GM23248 (cell line): ENCODE data around the gene PRH1. TPM values are rescaled to one million over a fixed set of nuclear protein-coding genes. Genes with fewer than 3 reads are reported as not detected.

Experiments used
- DNase-seq: peaks from one replicate; pipeline ENCODE4 v3.0.0-alpha.2; 2015
- H2AFZ ChIP-seq: fragments of 200-600 bp; sonication (generic); 2 replicates; pipeline ENCODE4 v1.6.1; 2016; ENCODE audit warnings: antibody characterized with exemption
- H3F3A ChIP-seq: fragments of 200-600 bp; sonication (generic); 2 replicates; pipeline ENCODE4 v1.6.1; 2016; ENCODE audit warnings: mild to moderate bottlenecking, antibody characterized with exemption, mixed run types; ENCODE audit not compliant: insufficient read depth
- H3K27ac ChIP-seq: fragments of 200-600 bp; sonication (generic); 2 replicates; pipeline ENCODE4 v1.5.1; 2016; ENCODE audit warnings: mild to moderate bottlenecking
- H3K27me3 ChIP-seq: fragments of 200-600 bp; sonication (generic); replicated peaks from 2 replicates; pipeline ENCODE4 v1.6.1; 2016; ENCODE audit warnings: mild to moderate bottlenecking; ENCODE audit not compliant: insufficient read depth
- H3K36me3 ChIP-seq: fragments of 200-600 bp; sonication (generic); 2 replicates; pipeline ENCODE4 v1.6.1; 2016; ENCODE audit warnings: low read depth, mild to moderate bottlenecking
- H3K4me1 ChIP-seq: fragments of 200-600 bp; sonication (generic); 2 replicates; pipeline ENCODE4 v1.6.1; 2016; ENCODE audit warnings: mild to moderate bottlenecking; ENCODE audit not compliant: insufficient read depth
- H3K4me2 ChIP-seq: fragments of 200-600 bp; sonication (generic); one replicate; pipeline ENCODE4 v1.6.1; 2016; ENCODE audit warnings: mild to moderate bottlenecking; ENCODE audit not compliant: unreplicated experiment
- H3K4me3 ChIP-seq: fragments of 200-600 bp; sonication (generic); 2 replicates; pipeline ENCODE4 v1.5.1; 2016; ENCODE audit warnings: mild to moderate bottlenecking
- H3K79me2 ChIP-seq: fragments of 200-600 bp; sonication (generic); 2 replicates; pipeline ENCODE4 v1.6.1; 2016; ENCODE audit warnings: mild to moderate bottlenecking; ENCODE audit not compliant: insufficient read depth
- H3K9ac ChIP-seq: fragments of 200-600 bp; sonication (generic); 2 replicates; pipeline ENCODE4 v1.6.1; 2016; ENCODE audit warnings: mild to moderate bottlenecking
- H3K9me2 ChIP-seq: fragments of 200-600 bp; sonication (generic); 2 replicates; pipeline ENCODE4 v1.6.1; 2016; ENCODE audit warnings: mixed run types, mild to moderate bottlenecking, moderate library complexity; ENCODE audit not compliant: insufficient read depth
- H3K9me3 ChIP-seq: fragments of 200-600 bp; sonication (generic); one replicate; pipeline ENCODE4 v1.6.1; 2017; ENCODE audit warnings: low read depth
- H4K20me1 ChIP-seq: fragments of 200-600 bp; sonication (generic); 2 replicates; pipeline ENCODE4 v1.6.0; 2016; ENCODE audit not compliant: insufficient read depth
- EZH2 ChIP-seq: fragments of 200-600 bp; sonication (generic); IDR thresholded peaks from 2 replicates; pipeline ENCODE4 v1.6.1; 2018; ENCODE audit warnings: antibody characterized with exemption, mild to moderate bottlenecking; ENCODE audit not compliant: insufficient read depth, poor library complexity, severe bottlenecking
- EZH2phosphoT487 ChIP-seq: fragments of 200-600 bp; sonication (generic); IDR thresholded peaks from 2 replicates; pipeline ENCODE4 v1.6.1; 2018; ENCODE audit warnings: antibody characterized with exemption, moderate library complexity, mild to moderate bottlenecking, low read depth; ENCODE audit not compliant: insufficient read depth
- WGBS, 2 experiments: methylation state at CpG; one replicate each; pipeline ENCODE4 v1.1.6; 2015 to 2017; ENCODE audit warnings: low lambda C conversion rate in 2 of 2, low coverage in 1 of 2; ENCODE audit errors: missing lambda C conversion rate in 2 of 2; 5-methylcytosine and 5-hydroxymethylcytosine counted together
- in situ Hi-C: fragments of 300-500 bp; cut with MboI; formaldehyde crosslinking; loops from 2 replicates; pipeline ENCODE4 v1.15.0; 2020
- polyA plus RNA-seq: library from polyadenylated mRNA; unstranded; fragments of >200 nt; fragmentation: Nextera tagmentation; extraction: Ambion mirVana; gene quantifications from 2 replicates; pipeline ENCODE4 v1.2.1, GENCODE V29; 2016
- total RNA-seq: library from RNA; depleted of rRNA; stranded (reverse); fragments of >200 nt; shearing (Covaris generic); gene quantifications from 2 replicates; pipeline ENCODE4 v1.2.3, GENCODE V29; 2014

Gene PRH1
- total and polyA plus RNA-seq, 2 experiments from 2014 or later: 7.3 to 10.7 TPM

- 82 to 86% methylated on average over 1 of the region's 1 CpG for WGBS, 2 experiments
Observed at GRCh38 chr12:10900530-10900929, 16.5 kb upstream of the PRH1 start.

GRCh38 chr12:10896854-10897253 lies 12.8 kb upstream of the PRH1 start:
- Histone ChIP-seq H3K9me2 (no peaks in the 10 kb centered on the region), H3K4me1 (no peaks in the 10 kb centered on the region), H3F3A (no peaks in the 10 kb centered on the region), H3K4me2 (no peak overlapping the region), H3K27ac (no peak overlapping the region), H2AFZ (no peak overlapping the region), H3K9ac (no peak overlapping the region), H3K79me2 (no peaks in the 10 kb centered on the region), H4K20me1 (no peaks in the 10 kb centered on the region), H3K27me3 (no peaks in the 10 kb centered on the region), H3K4me3 (no peak overlapping the region), H3K36me3 (no peaks in the 10 kb centered on the region), H3K9me3 (no peaks in the 10 kb centered on the region)
- DNase-seq: no peak
- no peak for TF ChIP-seq EZH2phosphoT487
- no peak for TF ChIP-seq EZH2
- in situ Hi-C loops: no loop called here
- WGBS, 2 experiments: 88% methylated on average over 5 of the region's 5 CpGs

More at GRCh38 chr12:10900530-10900929, 16.5 kb upstream of the PRH1 start:
- TF ChIP-seq EZH2: no peak
- TF ChIP-seq EZH2phosphoT487: no peak
- Histone ChIP-seq H3F3A (no peaks in the 10 kb centered on the region), H3K36me3 (no peaks in the 10 kb centered on the region), H2AFZ (no peak overlapping the region), H3K9me2 (no peaks in the 10 kb centered on the region), H3K9ac (no peak overlapping the region), H4K20me1 (no peaks in the 10 kb centered on the region), H3K27me3 (no peaks in the 10 kb centered on the region), H3K4me2 (no peak overlapping the region), H3K4me1 (no peaks in the 10 kb centered on the region), H3K4me3 (no peak overlapping the region), H3K27ac (no peak overlapping the region), H3K9me3 (no peaks in the 10 kb centered on the region), H3K79me2 (no peaks in the 10 kb centered on the region)
- in situ Hi-C loops: no loop called here
- DNase-seq: no peak

- Histone ChIP-seq H3K27me3 (no peaks in the 10 kb centered on the region), H3K4me3 (no peak overlapping the region), H3K9ac (no peak overlapping the region), H3K4me1 (no peaks in the 10 kb centered on the region), H3F3A (no peaks in the 10 kb centered on the region), H2AFZ (no peak overlapping the region), H3K27ac (no peak overlapping the region), H4K20me1 (no peaks in the 10 kb centered on the region), H3K79me2 (no peaks in the 10 kb centered on the region), H3K9me3 (no peaks in the 10 kb centered on the region), H3K9me2 (no peaks in the 10 kb centered on the region), H3K36me3 (no peaks in the 10 kb centered on the region), H3K4me2 (no peak overlapping the region)
- no peak for TF ChIP-seq EZH2
- TF ChIP-seq EZH2phosphoT487: no peak
- 97 to 98% methylated on average over 2 of the region's 2 CpGs for WGBS, 2 experiments
- in situ Hi-C loops: no loop called here
- no peak for DNase-seq
Observed at GRCh38 chr12:10891937-10892336, 7.9 kb upstream of the PRH1 start.

- H3K4me1 ChIP-seq: no peaks in the 10 kb centered on the region
- no peaks in the 10 kb centered on the region for H3K79me2 ChIP-seq
- no peak overlapping the region for H2AFZ ChIP-seq
- H3K9me3 ChIP-seq: no peaks in the 10 kb centered on the region
- no peak for DNase-seq
- H3K9ac ChIP-seq: no peak overlapping the region
- no peaks in the 10 kb centered on the region for H3K9me2 ChIP-seq
- H3K4me2 ChIP-seq: no peak overlapping the region
- no peaks in the 10 kb centered on the region for H3F3A ChIP-seq
- H3K36me3 ChIP-seq: no peaks in the 10 kb centered on the region
- H4K20me1 ChIP-seq: no peaks in the 10 kb centered on the region
- no peak overlapping the region for H3K27ac ChIP-seq
- H3K27me3 ChIP-seq: no peaks in the 10 kb centered on the region
- in situ Hi-C loops: no loop called here
- no peak overlapping the region for H3K4me3 ChIP-seq
- no peak for TF ChIP-seq EZH2phosphoT487
Observed at GRCh38 chr12:10889226-10889625, 5.2 kb upstream of the PRH1 start.

GRCh38 chr12:10873378-10873777 lies 10.7 kb downstream of the PRH1 start:
- Histone ChIP-seq H3K36me3 (no peaks in the 10 kb centered on the region), H3K4me1 (no peaks in the 10 kb centered on the region), H3K4me3 (no peak overlapping the region), H4K20me1 (no peaks in the 10 kb centered on the region), H3K79me2 (no peaks in the 10 kb centered on the region), H3K9me2 (no peaks in the 10 kb centered on the region), H2AFZ (no peak overlapping the region), H3K27me3 (no peaks in the 10 kb centered on the region), H3F3A (no peaks in the 10 kb centered on the region), H3K9ac (no peak overlapping the region), H3K9me3 (no peaks in the 10 kb centered on the region), H3K27ac (no peak overlapping the region), H3K4me2 (no peak overlapping the region)
- in situ Hi-C loops: no loop called here
- no peak for DNase-seq
- TF ChIP-seq EZH2 (no peak), EZH2phosphoT487 (no peak)
- whole genome bisulfite sequencing, 2 experiments: 94 to 96% methylated on average over 2 of the region's 2 CpGs
